ENCODE measurements around the gene KHDC1. TPM values are rescaled to one million over a fixed set of nuclear protein-coding genes. Genes with fewer than 3 reads are reported as not detected.

KHDC1 gene
- total RNA-seq, 1 donor from 2014 or later = 5.2 TPM

Other genes starting within 250 kb of the KHDC1 start
- not detected in 2 replicates for gene KHDC1L, start 37.7 kb downstream of the KHDC1 start, total RNA-seq
- gene DPPA5, start 91.1 kb upstream of the KHDC1 start, total RNA-seq = not detected in 2 replicates
- gene KHDC3L, start 99.5 kb upstream of the KHDC1 start, total RNA-seq = not detected in 2 replicates
- 0.47 TPM in 2 replicates for gene OOEP, start 106.7 kb upstream of the KHDC1 start, total RNA-seq
- 0.26 and 0.69 TPM in 2 replicates for gene DDX43, start 131.6 kb upstream of the KHDC1 start, total RNA-seq
- gene CGAS, start 189.1 kb upstream of the KHDC1 start, total RNA-seq = 45.0 and 49.7 TPM in 2 replicates
- 35.5 and 35.7 TPM in 2 replicates for gene MTO1, start 198.5 kb upstream of the KHDC1 start, total RNA-seq